Middle frontal gyrus (tissue), 1 donor: Measurements from ENCODE around the gene CCDC27.

Source experiments
- DNase-seq: peaks from one replicate; pipeline ENCODE4 v3.0.0-alpha.2; 2015; ENCODE audit warnings: low spot score; ENCODE audit errors: extremely low spot score

CCDC27 gene

GRCh38 chr1:3752400-3752945, at the start of gene CCDC27:
Gene CCDC27, plus strand, starts transcription at chr1:3752450. Its CDS starts 32 bp downstream, at chr1:3752482.
- no peak for DNase-seq

- DNase-seq, result no peak
Observed at GRCh38 chr1:3702528-3702927, 49.7 kb upstream of the CCDC27 start.

GRCh38 chr1:3702990-3703728, 49.1 kb upstream of the CCDC27 start:
- no peak for DNase-seq

- DNase-seq, result no peak
Observed at GRCh38 chr1:3703786-3704371, 48.4 kb upstream of the CCDC27 start.

- DNase-seq, result no peak
Observed at GRCh38 chr1:3705341-3705950, 46.8 kb upstream of the CCDC27 start.

- DNase-seq, result no peak
Observed at GRCh38 chr1:3706651-3707297, 45.5 kb upstream of the CCDC27 start.

- no peak for DNase-seq
Observed at GRCh38 chr1:3707298-3707938, 44.8 kb upstream of the CCDC27 start.

- DNase-seq, result no peak
Observed at GRCh38 chr1:3707939-3708328, 44.3 kb upstream of the CCDC27 start.

- no peak for DNase-seq
Observed at GRCh38 chr1:3708791-3709190, 43.5 kb upstream of the CCDC27 start.

GRCh38 chr1:3710251-3710650, 42.0 kb upstream of the CCDC27 start:
- DNase-seq, result no peak

- DNase-seq, result no peak
Observed at GRCh38 chr1:3711381-3711779, 40.9 kb upstream of the CCDC27 start.

GRCh38 chr1:3711780-3712451, 40.3 kb upstream of the CCDC27 start:
- no peak for DNase-seq

GRCh38 chr1:3712573-3713535, 39.4 kb upstream of the CCDC27 start:
- peak; percentile 48 for DNase-seq

- DNase-seq, result no peak
Observed at GRCh38 chr1:3713840-3714239, 38.4 kb upstream of the CCDC27 start.

- peak; percentile 66 for DNase-seq
Observed at GRCh38 chr1:3714284-3714741, 37.9 kb upstream of the CCDC27 start.

GRCh38 chr1:3714814-3715213, 37.4 kb upstream of the CCDC27 start:
- no peak for DNase-seq

- DNase-seq, result no peak
Observed at GRCh38 chr1:3716351-3716750, 35.9 kb upstream of the CCDC27 start.

GRCh38 chr1:3717041-3717714, 35.1 kb upstream of the CCDC27 start:
- no peak for DNase-seq
